RCC 7860 (cell line): Measurements from ENCODE around the gene MYMX.
"Not testable (repeated sequence)": the region's sequence is repeated elsewhere in the genome, so short reads cannot be mapped to it uniquely, and the experiment has no call there.

Experiments
- DNase-seq: peaks from one replicate; pipeline ENCODE4 v3.0.0-alpha.2; 2015; ENCODE audit warnings: low spot score
- FAIRE-seq: peaks from 2 replicates; lab custom pipeline; 2012; peaks lifted over from hg19 to GRCh38; lab: Jason Lieb, UNC

MYMX gene

DNA sequence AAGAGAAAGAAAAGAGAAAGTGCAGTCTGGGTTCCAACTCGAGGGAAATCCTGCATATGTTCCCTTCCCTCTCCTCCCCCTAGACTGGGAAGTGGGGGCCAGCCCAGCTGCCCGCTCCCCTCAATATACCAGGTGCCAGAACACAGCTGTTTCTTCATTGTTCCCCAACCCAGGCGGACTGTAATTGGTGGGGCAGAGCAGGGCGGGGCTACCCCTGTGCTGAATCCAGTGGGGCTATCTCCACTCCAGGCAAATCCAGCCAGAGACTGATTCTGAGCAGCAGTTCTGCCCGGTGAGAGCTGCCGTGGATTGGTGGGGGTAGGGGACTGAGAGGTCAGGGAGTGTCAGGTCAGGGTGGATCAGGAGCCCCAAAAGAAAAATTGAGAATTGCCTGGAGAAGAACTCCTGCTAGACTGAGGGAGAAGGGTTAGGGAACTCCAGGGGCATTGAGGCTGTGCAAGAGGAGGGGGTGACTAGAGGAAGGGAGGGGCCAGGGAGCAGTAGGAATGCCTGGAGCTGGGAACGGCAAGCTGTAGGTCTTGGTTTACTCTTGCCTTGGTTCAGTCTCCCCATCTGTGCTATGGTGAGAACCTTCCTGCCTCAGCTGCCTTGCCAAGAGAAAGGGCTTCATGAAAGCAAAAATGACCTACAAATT lies at the start of gene MYMX:
Gene MYMX, plus strand, starts transcription at position 250 of the 655 bp plus-strand sequence. CDS start 546 bp downstream, outside the sequence.
- no peak for DNase-seq
- no peak for FAIRE-seq

DNA sequence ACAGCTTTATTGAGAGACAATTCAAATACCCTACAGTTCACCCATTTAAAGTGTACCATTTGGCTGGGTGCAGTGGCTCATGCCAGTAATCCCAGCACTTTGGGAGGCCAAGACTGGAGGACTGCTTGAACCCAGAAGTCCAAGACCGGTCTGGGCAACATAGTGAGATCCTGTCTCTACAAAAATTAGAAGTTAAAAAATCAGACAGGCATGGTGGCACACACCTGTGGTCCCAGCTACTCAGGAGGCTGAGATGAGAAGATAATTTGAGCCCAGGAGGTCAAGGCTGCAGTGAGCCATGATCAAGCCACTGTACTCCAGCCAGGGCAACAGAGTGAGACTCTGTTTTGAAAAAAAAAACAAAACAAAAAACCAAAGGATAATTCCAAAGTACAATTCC lies 49.2 kb upstream of the MYMX start:
- DNase-seq (no peak), FAIRE-seq (no peak)

DNA sequence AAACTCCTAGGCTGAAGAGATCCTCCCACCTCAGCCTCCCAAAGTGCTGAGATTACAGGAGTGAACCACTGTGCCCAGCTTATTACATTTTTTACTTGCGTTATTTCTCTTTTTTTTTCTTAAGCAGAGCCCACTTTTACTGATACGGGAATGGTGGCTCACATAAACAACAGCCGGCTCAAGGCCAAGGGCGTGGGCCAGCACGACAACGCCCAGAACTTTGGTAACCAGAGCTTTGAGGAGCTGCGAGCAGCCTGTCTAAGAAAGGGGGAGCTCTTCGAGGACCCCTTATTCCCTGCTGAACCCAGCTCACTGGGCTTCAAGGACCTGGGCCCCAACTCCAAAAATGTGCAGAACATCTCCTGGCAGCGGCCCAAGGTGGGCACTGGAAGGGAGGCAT lies 47.6 kb upstream of the MYMX start:
- DNase-seq (no peak), FAIRE-seq (no peak)

DNA sequence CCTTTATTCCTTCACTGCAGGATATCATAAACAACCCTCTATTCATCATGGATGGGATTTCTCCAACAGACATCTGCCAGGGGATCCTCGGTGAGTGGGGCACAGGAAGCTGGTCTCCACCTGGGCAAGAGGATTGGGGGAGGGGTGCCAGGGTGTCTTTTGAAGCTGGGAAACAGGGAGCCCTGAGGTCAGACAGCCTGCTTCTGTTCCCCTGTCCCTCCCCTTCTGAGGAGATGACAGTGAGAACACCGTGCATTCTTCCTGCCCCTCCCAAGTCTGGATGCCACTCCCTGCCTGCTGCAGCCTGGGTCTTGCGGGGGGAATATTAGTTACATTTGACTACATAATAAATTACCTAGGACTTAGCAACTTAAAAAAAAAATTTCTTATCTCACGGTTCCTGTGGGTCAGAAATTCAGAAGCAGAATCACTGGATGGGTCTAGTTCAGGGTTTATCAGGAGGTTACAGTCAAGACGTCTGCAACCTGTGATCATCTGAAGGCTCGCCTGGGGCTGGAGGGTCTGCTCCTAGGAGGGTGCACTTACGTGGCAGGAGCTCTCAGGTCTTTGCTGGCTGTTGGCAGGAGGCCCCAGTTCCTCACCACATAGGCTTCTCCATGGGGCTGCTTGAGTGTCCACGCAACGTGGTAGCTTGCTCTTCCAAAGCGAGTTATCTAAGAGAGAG lies 46.7 kb upstream of the MYMX start:
- FAIRE-seq (no peak), DNase-seq (no peak)

DNA sequence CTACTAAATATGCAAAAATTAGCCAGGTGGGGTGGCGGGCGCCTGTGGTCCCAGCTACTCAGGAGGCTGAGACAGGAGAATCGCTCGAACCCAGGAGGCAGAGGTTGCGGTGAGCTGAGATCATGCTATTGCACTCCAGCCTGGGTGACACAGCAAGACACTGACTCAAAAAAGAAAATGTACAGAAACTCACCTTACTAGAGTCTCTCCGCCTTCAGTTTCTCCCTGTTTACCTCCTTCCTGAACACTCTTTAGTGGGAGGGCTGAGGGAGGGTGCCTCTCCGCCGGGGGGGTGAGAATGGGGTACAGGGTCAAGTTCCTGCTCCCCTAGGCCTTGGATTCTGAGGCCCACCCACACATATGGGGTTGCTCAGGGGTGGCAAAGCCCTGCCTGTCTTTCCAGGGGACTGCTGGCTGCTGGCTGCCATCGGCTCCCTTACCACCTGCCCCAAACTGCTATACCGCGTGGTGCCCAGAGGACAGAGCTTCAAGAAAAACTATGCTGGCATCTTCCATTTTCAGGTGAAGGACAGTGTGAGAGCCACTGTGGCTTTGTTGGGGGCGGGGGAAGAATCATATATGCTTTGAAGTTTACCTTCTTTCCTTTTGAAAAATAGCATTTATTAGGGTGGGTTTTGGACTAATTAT lies 44.7 kb upstream of the MYMX start:
- no peak for FAIRE-seq
- DNase-seq, result no peak

DNA sequence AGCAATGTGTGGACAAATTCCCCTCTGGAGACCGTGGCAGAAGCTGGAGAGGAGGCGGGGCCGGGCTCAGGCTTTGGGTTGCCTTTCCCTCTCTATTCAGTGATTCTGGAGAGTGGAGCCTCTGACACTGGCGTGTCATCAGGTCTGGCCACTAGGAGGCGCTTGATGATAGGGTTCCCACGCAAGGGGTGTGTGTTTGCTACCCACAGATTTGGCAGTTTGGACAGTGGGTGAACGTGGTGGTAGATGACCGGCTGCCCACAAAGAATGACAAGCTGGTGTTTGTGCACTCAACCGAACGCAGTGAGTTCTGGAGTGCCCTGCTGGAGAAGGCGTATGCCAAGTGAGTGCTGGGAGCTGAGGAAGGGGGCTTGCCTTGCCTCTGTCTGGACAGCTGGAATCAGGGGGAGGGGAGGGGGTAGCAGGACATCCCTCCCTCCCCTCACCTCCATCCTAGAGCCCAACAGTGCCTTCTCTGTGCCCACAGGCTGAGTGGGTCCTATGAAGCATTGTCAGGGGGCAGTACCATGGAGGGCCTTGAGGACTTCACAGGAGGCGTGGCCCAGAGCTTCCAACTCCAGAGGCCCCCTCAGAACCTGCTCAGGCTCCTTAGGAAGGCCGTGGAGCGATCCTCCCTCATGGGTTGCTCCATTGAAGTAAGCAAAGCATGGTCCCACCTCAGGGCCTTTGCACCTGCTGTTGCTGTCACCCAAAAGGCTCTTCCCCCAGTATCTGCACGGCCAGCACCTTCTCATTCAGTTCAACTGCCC lies 43.8 kb upstream of the MYMX start:
- FAIRE-seq (peak; percentile 58), DNase-seq (peak; percentile 70)

DNA sequence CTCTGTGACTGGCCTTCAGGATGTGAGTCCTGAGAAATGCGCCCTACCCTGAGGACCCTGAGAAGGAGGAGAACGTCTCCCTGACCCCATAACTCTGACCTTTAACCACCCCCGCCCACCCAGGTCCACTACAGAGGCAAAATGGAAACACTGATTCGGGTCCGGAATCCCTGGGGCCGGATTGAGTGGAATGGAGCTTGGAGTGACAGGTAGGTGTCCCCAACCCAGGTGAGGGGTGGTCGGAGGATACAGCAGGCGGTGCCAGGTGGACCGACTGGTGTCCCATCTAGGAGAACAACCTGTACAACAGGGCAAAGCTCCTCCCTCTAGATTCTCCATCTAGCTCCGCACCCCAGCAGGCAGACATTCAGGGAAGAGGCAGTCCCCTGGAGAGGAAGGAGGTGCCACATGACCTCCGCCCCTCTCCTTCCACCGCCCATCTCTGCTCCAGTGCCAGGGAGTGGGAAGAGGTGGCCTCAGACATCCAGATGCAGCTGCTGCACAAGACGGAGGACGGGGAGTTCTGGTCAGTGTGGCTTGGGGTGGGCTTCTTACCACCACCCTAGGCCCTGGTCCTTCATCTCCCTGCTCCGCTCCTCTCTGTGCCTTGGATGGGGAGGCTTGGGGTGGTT lies 40.5 kb upstream of the MYMX start:
- DNase-seq (no peak), FAIRE-seq (no peak)

DNA sequence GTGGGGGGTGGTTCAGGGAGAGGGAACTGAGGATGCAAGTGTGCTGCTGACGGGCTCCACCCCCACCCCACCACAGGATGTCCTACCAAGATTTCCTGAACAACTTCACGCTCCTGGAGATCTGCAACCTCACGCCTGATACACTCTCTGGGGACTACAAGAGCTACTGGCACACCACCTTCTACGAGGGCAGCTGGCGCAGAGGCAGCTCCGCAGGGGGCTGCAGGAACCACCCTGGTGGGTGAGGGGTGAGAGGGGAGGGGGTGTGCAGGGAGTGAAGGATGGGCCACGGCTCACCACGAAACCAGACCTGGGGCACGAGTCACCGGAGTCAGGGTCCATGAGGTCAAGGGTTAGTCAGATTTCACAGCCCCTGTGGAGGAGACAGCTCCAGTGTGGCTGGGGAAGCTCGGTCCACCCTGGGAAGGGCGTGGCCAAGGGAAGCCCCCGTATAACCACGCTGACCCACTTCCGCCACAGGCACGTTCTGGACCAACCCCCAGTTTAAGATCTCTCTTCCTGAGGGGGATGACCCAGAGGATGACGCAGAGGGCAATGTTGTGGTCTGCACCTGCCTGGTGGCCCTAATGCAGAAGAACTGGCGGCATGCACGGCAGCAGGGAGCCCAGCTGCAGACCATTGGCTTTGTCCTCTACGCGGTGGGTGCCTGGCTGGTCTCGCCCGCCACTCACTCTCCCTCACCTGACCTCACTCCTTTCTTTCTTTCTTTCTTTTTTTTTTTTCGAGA lies 39.8 kb upstream of the MYMX start:
- DNase-seq (no peak), FAIRE-seq (no peak)

DNA sequence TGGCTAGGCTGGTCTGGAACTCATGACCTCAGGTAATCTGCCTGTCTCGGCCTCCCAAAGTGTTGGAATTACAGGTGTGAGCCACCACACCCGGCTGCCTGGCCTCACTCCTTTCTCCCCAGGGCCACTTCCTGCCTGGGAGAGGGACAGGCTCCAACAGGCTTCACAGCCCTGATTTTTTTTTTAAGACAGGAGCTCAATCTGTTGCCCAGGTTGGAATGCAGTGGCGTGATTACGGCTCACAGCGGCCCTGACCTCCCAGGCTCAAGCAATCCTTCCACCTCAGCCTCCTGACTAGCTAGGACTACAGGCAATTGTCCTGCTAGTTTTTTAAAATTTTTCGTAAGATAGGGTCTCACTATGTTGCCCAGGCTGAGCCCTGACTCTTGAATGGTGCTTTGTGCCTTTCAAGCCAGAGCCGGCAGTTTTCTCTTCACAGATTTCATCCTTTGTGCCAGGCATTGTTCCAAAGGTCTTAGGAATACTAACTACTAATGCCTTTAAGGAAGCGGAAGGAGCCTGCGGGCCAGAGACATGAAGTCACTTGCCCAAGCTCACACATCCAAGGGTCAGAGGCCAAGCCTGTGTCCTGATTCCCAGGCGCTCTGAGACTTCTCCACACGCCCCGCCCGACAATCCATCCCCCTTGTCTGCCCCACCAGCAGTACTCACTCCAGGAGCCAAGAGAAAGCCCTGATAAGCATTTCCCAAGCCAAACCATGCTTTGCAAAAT lies 38.9 kb upstream of the MYMX start:
- DNase-seq, result no peak
- FAIRE-seq, result no peak

DNA sequence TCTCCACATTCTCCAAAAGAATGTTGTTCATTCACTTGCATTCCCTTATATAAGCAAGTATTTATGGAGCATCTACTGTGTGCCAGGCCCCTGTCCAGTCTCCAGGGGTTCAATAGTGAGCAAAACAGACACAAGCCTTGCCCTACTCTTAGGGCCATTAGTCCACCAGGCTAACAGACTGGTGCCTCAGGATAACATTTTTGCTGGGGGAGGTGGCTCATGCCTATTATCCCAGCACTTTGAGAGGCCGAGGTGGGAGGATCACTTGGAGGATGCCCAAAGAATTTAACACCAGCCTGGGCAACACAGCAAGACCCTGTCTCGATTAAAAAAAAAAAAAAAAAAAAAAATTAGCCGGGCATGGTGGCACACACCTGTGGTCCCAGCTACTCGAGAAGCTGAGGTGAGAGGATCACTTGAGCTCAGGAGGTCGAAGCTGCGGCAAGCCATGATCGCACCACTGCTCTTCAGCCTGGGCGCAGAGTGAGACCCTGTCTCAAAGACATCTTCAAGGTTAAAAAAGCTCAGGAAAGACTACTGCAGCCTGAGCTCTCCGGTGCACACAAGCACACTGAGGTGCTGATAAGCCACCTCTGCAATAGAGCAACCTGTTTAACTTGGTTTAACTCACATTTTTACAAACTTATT lies 38.2 kb upstream of the MYMX start:
- FAIRE-seq (no peak), DNase-seq (no peak)

DNA sequence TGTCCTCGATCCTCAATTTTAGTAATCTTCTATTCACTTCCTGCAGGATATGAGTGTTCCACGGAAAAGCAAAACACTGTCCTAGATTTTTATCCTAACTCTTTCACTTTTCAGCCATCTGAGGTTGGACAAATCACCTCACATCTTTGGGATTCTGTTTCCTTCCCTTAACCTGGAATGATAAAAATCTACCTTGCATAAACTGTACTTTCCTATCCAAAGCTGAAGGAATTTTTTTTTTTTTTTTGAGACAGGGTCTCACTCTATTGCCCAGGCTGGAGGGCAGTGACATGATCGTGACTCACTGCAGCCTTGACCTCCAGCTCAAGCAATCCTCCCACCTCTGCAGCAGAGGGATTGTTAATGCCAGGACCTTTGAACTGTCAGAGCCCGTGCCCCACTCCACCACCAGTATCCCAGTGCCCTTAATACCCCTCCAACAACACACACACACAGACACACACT lies 37.6 kb upstream of the MYMX start:
- peak; percentile 11 for DNase-seq
- no peak for FAIRE-seq

DNA sequence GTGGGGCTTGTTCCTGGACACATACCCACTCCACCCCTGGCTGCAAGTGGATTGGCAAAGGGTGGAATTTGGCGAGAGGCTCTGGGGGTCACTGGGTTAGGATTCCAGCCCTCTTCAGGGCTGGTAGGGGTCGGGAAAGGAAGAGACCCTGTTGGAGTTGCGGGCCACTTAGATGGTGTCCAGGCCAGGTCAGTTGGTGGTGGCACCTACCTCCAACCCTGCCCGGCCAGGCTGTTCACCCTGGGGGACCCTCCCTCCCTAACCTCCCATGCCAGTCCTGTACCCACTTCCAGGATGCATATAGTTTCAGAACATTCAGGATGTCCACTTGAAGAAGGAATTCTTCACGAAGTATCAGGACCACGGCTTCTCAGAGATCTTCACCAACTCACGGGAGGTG lies 37.1 kb upstream of the MYMX start:
- DNase-seq, result no peak
- FAIRE-seq, result no peak

DNA sequence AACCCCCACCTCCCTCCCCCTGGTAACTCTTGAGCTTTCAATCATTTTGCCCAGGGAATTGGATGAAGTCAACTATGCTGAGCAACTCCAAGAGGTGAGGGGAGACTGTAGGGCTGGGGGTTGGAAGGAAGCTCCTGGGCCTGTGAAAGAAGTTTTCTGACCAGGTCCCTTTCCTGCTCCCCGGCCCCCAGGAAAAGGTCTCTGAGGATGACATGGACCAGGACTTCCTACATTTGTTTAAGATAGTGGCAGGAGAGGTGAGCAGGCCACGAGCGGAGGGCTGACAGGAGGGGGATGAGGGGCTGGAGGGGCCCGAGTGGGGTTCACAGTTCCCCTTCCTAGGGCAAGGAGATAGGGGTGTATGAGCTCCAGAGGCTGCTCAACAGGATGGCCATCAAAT lies 36.3 kb upstream of the MYMX start:
- DNase-seq, result no peak
- FAIRE-seq, result no peak

DNA sequence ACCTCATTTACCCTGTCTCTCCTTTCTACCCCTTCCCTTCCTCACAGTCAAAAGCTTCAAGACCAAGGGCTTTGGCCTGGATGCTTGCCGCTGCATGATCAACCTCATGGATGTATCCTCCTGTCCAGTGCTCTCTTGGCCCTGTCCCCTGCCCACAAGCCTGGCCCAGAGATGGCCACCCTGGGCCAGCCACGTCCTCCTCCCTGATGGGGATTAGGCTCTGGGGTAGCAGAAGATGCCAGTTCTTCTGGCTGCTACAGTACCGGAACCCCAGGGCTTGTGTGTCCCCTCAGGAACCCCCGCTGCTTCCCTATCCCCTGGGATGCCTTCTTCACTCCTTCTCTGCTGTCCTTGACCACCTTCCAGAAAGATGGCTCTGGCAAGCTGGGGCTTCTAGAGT lies 35.8 kb upstream of the MYMX start:
- FAIRE-seq (no peak), DNase-seq (no peak)

DNA sequence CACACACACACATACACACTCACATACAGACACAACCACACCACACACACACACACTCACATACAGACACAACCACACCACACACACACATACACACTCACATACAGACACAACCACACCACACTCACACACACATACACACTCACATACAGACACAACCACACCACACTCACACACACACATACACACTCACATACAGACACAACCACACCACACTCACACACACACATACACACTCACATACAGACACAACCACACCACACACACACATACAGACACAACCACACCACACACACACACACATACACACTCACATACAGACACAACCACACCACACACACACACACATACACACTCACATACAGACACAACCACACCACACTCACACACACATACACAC lies 34.9 kb upstream of the MYMX start:
- DNase-seq, FAIRE-seq: not testable (repeated sequence)

DNA sequence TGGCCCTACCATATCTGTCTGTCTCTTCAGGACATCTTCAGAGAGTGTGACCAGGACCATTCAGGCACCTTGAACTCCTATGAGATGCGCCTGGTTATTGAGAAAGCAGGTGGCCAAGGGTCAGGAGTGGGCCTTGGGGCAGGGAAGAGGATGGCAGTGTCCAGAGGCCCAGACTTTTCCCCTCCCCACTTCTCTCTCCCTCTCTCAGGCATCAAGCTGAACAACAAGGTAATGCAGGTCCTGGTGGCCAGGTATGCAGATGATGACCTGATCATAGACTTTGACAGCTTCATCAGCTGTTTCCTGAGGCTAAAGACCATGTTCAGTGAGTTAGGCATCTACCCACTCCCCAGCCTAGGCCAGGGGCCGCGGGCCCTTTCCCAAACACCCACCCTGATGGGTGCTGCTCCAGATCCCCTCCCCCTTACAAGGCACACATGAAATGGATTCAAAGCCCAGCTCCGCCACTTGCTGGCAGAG lies 33.8 kb upstream of the MYMX start:
- FAIRE-seq (no peak), DNase-seq (no peak)

DNA sequence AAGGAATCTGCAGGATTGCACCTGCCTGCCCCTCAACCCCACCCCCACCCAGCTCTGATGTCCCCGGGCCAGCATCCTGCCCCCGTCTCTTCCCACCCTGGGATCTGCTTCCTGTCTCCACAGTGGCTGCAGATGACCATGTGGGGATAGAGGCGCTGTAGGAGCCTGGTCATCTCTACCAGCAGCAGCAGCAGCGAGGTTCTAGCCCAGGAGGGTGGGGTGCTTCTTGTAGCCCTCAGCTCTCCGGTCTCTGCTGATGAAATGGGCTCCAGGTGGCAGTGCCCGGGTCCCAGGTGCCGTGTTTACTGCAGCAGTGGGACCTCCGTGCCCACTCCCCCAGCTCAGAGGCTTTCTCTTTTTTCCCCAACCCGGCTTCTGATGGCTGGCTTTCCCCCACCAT lies 32.9 kb upstream of the MYMX start:
- no peak for FAIRE-seq
- DNase-seq, result no peak

DNA sequence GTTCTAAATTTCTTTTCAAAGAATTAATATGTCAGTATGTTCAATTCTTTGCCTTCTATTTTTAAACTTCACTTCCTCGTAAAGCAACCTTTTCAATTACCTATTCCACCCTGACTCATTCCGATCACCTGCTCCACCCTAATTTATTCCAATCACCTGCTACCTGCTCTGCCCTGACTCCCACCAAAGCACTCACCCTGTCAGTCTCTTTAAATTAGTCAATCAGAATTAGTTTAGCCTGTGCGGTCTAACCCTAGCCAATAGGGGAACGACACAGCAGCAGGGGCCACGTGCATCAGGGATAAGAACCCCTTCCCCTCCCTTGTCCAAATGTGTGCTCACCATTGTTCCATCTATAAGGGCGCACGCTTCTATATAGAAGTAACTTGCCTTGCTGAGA lies 31.4 kb upstream of the MYMX start:
- not testable (repeated sequence) for FAIRE-seq

More for the DNA sequence above, 31.4 kb upstream of the MYMX start:
- not testable (repeated sequence) for DNase-seq
